Kidney capillary endothelial cell (primary cell): ENCODE measurements around the gene PEX14.
"Not testable (repeated sequence)": the region's sequence is repeated elsewhere in the genome, so short reads cannot be mapped to it uniquely, and the experiment has no call there.

Source experiments
- DNase-seq: peaks from one replicate; pipeline ENCODE4 v3.0.0-alpha.2; 2018; ENCODE audit warnings: low spot score

The PEX14 gene

DNA sequence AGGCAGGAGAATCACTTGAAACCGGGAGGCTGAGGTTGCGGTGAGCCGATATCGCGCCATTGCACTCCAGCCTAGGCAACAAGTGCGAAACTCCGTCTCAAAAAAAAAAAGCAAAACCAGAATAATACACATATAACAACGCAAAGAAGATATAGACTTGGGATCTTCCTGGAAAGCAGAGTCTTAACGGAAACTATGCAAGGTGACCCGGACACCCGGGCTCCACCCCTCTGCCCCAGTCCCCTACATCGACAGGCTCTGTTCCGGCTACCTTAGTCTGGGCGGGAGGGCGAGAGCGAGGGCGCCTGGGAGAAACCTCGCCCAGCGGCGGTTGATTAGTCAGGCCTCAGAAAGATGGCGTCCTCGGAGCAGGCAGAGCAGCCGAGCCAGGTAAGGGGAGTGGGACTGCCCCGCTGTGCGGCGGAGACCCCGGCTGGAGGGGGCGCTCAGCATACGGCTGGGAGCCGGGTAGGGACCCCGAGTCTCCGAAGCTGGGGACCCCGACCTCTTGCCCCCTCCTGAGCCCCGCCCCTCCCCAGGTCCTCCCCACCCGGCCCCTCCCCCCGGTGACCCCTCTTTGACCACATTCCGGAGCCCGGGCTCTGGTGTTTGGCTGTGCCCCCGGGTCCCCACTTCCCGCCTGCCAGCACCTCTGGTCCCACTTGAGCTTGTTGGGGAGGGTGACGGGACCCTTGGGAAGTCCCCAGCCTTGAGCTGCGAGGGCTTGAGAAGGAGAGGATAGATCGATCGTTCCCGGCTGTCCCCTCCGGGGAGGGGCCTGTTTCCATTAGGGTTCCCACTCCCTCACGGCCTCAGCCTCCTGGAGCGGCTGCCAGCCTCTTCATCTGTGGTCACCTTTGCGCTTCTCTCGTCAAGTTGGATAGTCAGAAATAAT, at the start of gene PEX14:
Gene PEX14, plus strand, starts transcription at position 338 of the 895 bp plus-strand sequence. Its CDS starts 17 bp downstream, at position 355.
- peak; percentile 71 for DNase-seq

GRCh38 chr1:10425826-10426534, 48.8 kb upstream of the PEX14 start:
- DNase-seq = not testable (repeated sequence)

DNA sequence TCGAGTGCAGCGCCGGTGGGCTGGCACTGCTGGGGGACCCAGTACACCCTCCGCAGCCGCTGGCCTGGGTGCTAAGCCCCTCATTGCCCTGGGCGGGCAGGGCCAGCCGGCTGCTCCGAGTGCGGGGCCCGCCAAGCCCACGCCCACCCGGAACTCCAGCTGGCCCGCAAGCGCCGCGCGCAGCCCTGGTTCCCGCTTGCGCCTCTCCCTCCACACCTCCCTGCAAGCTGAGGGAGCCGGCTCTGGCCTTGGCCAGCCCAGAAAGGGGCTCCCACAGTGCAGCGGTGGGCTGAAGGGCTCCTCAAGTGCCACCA, 48.3 kb upstream of the PEX14 start:
- DNase-seq = not testable (repeated sequence)

- no peak for DNase-seq
Measured at GRCh38 chr1:10428984-10429383, 45.8 kb upstream of the PEX14 start.

DNA sequence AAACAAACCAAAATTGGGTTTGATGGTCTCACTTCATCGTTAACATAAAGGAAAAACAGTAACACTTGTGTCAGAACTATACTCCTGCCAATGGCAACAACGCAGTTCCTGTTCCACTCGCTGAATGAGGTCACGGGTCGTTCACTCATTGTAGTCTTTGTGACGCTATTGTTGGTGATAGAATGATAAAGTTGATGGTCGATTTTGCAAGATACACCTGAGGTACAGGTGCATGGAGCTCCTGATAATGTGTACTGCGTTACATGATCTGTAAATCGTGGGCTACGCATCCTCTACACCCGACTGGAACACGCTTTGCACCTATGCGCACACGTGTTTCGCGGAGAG, 44.9 kb upstream of the PEX14 start:
- DNase-seq = peak; percentile 28

- peak; percentile 89 for DNase-seq
Measured at GRCh38 chr1:10430216-10431069, 44.3 kb upstream of the PEX14 start, which contains the start of gene CENPS. CENPS (plus strand) TSS chr1:10430433; CDS start chr1:10430518, 85 bp downstream.

DNA sequence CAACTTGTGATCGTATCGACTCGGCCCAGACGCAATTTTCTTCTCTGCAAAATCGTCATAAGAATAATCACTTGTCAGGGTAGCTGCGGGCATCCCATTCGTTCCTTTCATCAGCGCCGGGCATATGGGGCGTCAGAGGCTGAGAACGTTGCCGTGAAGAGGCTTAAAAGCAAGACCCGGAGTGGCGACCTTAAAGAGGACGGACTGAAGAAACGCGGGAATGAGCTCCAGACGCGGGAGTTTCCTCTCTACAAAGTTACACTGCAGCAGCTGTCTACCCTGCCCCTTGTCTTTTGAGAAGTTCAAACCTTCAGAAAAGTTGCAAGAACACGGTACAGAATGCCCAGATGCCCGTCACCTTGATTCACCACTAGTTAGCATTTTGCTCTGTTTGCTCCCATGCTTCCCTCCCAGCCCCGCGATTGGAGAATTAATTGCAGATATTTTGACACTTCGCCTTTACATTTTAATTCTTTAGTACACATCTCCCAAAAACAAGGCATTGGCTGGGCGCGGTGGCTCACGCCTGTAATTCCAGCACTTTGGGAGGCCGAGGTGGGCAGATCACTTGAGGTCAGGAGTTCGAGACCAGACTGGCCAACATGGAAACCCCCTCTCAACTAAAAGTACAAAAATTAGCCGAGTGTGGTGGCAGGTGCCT, 43.5 kb upstream of the PEX14 start:
- DNase-seq = no peak

DNA sequence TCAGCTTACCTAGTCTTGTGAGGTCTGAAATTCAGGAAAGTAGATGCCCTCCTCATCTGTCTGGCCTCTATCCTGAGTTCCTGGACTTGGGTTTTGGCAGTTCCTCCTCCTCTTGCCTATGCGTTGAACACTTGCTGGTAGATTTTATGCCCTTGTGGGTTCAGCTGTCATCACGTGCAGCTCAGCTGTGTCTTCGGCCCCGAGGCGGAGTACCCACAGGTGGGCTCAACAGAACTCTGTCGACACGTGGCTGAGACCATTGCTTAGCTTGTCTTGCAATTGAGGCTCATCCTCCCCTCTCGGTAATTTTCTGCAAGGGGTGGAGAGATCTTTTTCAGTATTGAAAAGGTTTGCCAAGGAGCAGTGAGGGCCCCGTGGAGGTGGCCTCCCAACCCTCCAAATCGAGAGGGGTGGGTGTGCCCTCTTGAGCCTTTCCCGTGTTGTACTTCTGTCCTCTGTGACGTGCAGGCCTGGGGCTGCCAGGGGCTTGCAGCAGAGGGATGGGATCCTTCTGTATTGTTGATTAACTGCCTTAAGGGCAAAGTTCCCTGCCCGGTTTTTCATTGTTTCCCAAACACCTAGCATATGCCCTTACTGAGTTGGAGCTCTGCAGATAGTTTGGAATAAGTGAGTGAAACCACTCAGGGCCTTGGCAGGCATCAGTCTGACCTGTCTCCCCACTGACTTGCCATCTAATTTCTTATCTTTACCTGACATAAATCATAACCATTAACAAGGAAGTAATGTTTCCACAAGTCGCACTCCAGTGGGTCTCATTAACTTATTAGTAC, 41.6 kb upstream of the PEX14 start:
- no peak for DNase-seq

- DNase-seq = no peak
Measured at GRCh38 chr1:10433790-10434189, 41.0 kb upstream of the PEX14 start.

GRCh38 chr1:10434590-10434989, 40.2 kb upstream of the PEX14 start:
- DNase-seq = no peak

- no peak for DNase-seq
Measured at GRCh38 chr1:10437052-10437451, 37.7 kb upstream of the PEX14 start.

GRCh38 chr1:10438677-10439163, 36.0 kb upstream of the PEX14 start:
- no peak for DNase-seq

- DNase-seq = no peak
Measured at GRCh38 chr1:10440305-10440704, 34.4 kb upstream of the PEX14 start.

DNA sequence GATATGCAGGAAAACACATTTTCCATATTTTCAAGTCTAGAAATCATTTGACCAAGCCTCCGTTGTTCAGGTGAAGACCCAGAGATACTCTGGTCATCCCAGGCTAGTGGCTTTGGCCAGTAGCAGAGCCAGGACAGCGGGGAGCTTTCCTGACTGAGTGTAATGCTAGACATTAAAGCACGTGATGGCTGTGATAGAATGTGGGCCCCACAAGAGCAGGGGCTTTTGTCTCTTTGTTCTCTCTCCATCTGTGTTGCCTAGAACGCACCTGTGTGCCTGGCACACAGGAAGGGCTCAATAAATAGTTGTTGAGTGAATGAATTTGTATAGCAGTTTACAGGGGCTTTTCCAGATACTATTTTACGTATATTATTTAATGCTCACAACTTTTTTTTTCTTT, 34.0 kb upstream of the PEX14 start:
- no peak for DNase-seq

- DNase-seq = no peak
Measured at GRCh38 chr1:10444248-10444647, 30.5 kb upstream of the PEX14 start.

DNA sequence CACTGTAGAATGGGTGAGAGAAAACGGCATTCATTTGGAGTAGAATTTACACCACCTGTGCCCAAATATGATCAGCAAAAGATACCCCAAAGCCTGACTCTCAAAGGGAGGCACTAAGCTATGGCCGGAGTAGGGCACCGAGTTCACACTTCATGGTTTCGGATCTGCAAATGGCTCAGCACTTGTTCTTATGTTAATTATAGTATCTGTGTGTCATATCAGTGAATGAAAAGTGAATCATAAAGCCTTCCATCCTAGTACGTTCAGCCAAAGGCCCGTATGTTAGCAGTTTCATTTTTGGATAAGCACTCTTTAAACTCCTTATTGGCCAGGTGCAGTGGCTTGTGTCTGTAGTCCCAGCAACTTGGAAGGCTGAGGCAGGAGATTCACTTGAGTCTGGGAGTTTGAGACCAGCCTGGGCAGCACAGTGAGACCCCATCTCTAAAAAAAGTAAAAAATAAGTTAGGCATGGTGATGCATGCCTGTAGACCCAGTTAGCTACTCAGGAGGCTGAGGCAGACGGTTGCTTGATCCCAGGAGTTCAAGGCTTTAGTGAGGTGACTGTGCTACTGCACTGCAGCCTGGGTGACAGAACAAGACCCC, 29.9 kb upstream of the PEX14 start:
- no peak for DNase-seq

DNA sequence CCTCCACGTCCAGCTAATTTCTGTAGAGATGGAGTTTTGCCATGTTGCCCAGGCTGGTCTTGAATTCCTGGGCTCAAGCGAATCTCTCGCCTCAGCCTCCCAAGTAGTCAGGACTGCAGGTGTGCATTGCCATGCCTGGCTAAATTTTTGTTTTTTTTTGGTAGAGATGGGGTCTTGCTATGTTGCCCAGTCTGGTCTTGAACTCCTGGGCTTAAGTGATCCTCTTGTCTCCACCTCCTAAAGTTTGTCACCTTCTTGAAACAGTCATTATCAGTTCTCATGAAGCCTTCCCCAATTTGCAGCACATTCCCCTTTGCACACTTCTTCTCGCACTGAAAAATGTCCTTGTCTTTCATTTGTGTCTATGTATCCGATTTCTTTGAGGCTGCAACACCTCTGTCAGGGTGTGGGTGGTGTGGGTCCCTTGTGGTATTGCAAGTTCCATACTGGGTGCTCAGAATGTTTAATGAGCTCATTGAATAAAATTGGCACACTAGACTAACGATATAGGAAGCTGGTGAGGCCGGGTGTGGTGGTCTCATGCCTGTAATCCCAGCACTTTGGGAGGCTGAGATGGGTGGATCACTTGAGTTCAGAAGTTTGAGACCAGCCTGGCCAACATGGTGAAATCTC, 27.8 kb upstream of the PEX14 start:
- DNase-seq = no peak

DNA sequence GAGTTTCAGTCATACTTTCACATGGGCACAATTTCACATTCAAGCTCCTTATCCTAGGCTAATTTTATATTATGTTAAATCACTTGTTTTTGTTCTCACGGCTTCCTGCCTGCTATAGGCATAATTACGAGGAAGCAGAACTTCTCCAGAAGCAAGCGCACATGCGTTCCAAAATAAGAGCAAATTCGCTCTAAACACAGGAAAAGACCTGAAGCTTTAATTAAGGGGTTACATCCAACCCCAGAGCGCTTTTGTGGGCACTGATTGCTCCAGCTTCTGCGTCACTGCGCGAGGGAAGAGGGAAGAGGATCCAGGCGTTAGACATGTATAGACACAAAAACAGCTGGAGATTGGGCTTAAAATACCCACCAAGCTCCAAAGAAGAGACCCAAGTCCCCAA, 25.0 kb upstream of the PEX14 start, which contains the start of gene CORT:
Gene CORT, plus strand, starts transcription at position 281 of the 400 bp plus-strand sequence. CDS start 193 bp downstream, outside the sequence.
- no peak for DNase-seq

GRCh38 chr1:10450156-10450814, 24.5 kb upstream of the PEX14 start:
- DNase-seq = no peak
